Glomerular visceral epithelial cell (primary cell): Measurements from ENCODE around the gene NDUFS4.
"Not testable (repeated sequence)": the region's sequence is repeated elsewhere in the genome, so short reads cannot be mapped to it uniquely, and the experiment has no call there.

Experiments
- DNase-seq: peaks from one replicate; pipeline ENCODE4 v3.0.0-alpha.2; 2016; ENCODE audit errors: extremely low spot score

NDUFS4 gene

DNA sequence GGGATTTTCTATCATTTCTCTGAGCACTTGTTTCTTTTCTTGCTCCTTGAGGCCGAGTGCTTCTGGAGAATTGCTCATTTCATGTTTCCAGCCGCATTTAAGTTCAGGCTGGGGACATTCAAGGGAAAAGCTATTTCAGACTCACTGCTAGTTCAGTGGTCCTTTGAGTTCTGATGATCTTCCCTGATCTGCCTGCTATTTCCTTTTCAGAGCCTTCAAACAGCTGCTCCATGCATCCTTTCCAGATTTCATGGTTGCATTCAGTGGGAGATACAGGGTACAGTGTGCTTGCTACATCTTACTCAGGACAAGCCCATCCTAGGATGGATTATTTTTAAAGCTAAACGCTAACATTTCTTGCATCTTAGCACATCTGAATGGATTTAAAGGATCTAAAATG is 14.7 kb downstream of the NDUFS4 start:
- no peak for DNase-seq

DNA sequence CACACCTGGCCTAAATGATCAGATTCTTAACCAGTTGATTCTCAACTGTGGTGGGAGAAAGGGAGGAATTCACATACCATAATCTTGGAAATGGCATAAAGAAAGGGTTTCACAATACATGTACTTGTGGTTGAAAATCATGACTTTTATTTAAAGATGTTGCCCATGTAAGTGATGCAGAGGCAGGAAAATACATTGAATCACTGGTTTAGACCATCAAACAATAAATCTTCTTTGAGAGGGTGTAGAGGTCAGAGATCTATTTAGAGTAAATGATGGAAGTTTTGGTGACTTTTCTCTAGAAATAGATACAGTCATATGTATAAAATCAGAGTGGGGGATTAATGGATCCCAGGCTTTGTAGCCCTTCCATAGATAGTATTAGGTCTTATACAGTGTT is 15.4 kb downstream of the NDUFS4 start:
- DNase-seq = no peak

DNA sequence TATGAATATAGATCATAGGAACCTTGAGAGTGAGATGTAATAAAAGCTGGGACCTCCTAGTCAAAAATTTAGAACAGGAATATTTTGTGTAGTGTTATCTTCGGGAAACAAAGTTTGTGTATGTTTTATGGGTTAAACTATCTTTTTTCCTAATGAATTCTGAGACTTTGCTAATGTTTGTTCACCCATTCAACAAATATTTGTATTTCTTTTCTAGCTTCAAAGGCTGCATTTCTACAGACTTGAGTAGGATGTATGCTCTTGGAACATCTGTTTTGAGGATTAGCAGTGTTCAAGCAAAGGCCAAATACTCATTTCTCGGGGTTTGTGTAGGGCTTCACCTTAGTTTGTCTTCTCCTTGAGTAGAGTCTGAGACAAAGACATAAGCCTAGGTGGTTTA is 16.2 kb downstream of the NDUFS4 start:
- DNase-seq = no peak

DNA sequence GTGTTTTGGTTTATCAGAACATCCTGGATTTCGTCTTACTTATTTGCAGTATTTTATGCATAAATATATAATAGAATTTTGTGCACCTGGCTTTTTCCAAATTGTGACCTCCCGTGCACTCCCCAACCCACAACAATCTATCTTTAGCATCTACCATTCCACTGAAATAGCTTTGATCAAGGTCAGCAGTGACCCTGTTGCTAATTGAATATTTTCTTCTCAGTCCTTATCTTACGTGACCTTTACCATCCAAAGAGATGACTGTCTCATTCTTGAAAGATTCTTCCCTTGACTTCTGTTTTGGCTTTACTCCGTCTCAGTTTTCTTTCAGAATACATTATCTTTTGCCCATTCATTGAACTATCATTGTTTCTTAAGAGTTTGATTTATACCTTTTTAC is 18.4 kb downstream of the NDUFS4 start:
- DNase-seq = no peak

DNA sequence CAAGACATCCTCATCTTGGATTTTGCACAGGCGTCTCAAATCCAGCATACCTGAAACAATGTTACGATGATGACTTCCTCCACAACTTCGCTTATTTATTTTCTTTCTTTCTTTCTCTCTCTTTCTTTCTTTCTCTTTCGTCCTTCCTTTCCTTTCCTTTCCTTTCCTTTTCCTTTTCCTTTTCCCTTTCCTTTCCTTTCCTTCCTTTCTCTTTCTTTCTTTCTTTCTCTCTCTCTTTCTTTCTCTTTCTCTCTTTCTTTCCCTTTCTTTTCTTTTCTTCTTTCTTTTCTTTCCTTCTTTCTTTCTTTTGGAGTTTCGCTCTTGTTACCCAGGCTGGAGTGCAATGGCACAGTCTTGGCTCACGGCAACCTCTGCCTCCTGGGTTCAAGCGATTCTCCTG is 20.1 kb downstream of the NDUFS4 start:
- DNase-seq = no peak

DNA sequence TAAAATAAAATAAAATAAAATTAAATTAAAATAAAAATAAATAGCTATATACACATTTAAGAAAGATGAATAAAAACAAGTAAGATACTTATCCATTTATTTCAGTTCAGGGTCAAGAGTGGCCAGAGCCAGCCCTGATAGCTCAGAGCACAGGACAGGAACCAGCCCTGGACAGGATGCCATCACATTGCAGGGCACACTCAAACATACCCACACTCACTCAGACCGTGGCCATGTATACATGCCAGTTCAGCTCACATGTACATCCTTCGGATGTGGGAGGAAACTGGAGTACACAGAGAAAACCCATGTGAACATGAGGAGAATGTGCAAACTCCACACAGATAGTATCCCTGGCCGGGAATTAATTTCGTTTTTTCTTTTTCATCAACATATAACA is 21.8 kb downstream of the NDUFS4 start:
- no peak for DNase-seq

DNA sequence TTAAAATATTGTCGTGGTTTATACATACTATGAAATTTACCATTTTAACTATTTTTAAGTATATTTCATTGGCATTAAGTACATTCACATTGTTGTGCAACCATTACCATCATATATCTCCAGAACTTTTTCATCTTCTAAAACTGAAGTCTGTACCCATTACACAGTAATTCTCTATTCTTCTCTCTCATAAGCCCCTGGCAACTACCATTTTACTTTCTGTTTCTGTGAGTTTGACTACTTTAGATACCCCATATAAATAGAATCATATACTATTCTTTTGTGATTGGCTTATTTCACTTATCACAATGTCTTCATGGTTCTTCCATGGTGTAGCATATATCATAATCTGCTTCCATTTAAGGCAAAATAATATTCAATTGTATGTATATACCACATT is 30.3 kb downstream of the NDUFS4 start:
- DNase-seq = no peak

DNA sequence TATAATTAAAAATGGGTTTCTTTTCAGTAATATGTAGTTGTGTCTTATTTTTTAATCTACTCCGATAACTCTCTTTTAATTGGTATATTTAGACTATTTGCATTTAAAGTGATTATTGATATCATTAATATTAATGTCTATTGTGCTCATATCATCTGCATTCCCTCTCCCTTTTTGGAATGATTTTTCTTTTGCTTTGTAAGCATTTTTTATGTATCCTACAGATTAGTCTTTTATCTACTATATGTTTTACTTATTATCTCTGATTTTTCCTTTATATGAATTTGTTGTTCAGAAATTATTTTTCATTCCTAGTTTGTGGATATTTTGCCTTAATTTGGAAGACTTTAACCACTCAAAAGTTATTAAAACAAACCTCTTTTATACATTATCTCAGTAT is 34.0 kb downstream of the NDUFS4 start:
- DNase-seq = no peak

DNA sequence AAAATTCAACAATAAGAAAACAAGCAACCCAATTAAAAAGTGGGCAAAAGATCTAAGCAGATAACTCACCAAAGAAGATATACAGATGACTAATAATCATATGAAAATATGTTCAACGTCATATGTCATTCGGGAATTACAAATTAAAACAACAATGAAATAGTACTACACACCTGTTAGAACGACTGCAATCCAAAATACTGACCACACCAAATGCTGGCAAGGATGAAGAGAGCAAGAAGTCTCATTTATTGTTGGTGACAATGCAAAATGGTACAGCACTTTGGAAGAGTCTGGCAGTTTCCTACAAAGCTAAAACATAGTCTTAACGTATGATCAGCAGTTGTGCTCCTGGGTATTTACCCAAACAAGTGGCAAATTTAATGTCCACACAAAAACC is 37.5 kb downstream of the NDUFS4 start:
- DNase-seq = no peak

DNA sequence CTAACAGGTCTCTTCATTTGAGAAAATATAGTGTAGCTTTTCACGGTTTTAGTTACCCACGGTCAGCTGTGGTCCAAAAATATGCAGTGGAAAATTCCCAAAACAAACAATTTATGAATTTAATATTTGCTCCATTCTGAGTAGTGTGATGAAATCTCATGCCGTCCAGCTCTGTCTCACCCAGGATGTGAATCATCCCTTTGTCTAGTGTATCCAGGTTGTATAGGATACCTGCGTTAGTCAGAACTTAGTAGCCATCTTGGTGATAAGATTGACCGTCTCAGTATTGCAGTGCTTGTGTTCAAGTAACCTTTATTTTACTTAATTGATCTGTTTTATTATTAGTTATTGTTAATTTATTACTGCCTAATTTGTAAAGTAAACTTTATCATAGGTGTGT is 41.1 kb downstream of the NDUFS4 start:
- DNase-seq = peak; percentile 55

DNA sequence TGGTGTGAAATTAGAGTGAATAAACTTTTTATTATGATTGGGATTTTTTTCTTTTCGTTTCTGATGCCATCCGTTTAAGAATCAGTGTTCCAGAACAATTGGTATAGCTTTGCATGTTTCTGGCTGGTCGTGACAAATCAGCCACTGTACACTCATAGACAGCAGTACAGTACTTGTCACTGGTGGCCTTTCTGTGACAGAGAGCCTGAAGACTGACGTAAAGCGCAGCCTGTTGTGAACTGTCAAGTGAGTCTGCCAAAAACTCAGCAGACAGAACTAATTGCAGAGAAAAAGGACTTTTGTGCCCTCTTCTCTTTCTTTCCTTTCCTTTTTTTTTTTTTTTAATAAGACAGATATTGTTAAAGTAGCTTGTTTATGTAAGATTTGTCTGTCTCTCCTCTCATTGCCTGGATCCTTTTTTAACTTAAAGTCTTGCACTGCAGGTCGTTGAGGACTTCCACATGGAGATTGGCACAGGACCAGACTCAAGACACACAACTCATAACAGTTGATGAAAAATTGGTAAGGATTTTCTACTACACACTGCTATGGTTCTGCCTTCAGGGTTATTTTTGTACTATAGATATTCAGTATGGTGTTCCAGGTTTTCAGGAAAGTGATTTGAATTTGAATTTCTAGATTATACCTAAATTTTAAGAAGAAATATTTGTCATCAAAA is 42.7 kb downstream of the NDUFS4 start:
- DNase-seq = no peak

DNA sequence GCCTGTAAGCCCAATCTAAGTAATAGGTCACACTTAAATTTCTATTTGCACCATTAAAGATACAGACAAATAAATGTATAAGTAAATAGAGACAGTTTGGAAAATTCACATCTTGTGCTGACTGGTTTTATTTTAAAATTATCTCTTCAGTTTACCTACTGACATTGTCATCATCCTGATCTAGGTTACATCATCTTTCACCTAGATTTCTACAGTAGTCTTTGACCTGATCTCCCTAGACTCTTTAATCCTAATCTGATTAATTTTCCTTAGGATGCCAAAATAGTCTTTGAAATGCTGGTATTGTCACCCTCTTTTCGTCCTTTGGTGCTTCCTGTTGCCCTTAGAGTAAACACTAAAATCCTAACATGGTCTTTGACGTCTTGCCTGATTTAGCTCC is 43.9 kb downstream of the NDUFS4 start:
- DNase-seq = no peak

DNA sequence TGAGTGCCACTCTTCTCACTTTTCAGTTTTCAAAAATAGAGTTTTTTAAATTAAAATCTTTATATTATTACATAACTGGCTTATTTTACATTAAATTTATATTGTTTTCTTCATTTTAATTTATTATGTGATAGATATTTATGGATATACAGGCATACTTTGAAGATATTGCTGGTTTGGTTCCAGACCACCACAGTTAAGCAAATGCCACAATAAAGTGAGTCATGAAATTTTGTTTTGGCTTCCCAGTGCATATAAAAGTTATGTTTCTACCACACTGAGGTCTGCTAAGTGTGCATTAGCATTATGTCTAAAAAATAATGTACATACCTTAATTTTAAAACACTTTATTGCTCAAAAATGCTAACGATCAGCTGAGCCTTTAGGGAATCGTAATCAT is 47.4 kb downstream of the NDUFS4 start:
- no peak for DNase-seq

DNA sequence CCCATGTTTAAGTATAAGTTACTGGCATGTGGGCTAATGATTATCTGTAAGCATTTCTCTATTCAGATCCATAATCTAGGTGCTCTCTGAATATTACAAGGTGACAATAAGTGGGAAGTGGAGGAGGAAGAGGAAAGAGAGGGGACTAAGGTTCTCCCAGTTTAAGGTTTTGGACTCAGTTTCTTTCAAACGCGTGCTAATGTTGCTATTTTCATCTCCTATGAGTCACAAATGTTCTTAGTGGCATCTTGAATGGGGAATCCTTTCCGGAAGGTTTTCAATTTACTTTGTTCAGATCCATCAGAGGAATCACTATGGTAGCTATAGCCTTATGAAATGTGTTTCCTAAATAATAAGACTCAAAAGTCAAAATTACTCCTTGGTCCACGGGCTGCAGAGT is 48.5 kb downstream of the NDUFS4 start:
- not testable (repeated sequence) for DNase-seq

DNA sequence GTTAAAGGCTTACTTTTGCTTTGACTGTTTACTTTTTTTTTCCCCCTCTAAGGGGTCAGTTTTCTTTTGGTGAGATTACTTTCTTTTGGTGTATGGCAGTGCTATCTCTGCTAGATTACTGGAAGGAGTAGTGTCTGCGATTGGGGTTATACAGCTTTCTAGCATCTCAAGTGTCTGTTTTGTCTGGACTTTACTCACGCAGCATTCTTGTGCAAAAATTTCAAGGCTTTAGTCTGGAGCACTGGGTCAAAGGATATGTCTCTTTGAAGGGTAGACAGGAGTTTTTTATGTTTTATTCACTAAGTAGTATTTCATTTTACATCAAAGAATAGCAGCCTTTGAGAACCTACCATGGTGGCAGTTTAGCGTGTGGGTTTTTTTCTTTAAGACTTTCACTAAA is 52.6 kb downstream of the NDUFS4 start:
- DNase-seq = no peak

DNA sequence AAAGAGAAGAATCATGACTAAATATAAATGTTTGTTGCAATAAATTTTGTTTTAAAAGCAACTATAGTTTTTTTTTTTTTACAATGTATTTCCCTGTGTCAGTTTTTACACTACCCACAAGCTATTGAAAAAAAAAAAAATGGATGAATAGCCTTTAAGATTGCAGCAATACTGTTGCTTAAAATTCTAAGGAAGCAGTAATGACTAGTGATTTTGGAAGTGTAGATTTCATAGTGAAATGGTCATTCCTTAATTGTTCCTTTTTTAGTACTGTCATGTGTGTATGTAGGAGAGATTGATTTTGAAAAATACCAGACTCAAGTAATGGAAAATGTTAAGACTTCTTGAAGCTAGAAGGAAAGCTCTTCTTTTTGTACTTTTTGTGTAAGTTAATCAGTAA is 53.1 kb downstream of the NDUFS4 start:
- DNase-seq = no peak

DNA sequence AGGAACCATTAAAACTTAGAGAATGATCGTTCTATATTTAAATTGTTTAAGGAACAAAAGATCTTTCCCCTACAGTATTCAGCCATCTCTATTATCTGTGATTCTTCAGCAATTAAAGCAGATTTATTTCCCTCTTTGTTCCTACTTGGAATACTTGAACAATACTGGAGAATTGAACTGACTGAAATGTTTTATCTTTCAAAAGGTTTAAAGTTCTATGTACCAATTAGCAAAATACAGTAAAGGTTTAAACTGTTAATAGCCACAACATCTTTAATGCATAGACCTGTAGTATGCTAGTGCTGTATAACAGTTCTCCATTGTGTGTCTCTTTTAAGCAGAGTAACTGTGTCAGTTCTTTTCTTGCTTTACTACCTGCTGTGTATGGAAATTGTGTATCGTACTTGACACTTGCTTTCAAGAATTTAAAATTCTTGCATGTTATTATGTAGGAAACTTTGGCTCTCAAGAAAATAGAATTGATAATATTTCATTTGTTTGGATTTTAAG is 54.0 kb downstream of the NDUFS4 start:
- DNase-seq = no peak

DNA sequence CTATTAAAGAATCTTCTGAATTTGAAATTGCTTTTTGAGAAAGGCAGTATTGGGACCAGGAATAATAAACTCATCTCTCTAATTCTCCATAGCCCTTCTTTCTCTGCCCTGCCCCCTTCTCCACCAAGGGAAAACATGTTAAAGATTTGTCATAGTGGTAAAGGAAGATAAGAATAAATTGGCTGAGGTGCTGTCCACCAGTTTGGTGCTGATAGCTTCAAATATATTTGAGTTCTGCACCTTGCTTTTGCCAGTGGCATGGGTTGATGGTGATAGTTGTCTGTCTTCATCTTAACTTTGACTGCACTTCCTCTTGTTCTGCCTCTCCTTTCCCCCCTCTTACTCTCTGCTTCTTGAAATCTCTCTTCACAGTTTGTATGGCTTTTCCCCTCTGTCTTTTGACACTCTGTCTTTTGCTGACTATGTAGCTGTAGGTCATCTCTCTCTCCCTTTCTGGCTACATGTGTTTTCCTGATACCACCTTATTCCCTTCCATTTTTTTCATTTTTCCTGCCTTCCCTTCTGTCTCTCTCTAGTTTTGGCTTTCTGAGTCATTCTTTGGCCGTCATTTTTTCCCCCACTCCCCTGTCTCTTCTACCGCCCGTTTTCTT is 56.6 kb downstream of the NDUFS4 start:
- DNase-seq = no peak

DNA sequence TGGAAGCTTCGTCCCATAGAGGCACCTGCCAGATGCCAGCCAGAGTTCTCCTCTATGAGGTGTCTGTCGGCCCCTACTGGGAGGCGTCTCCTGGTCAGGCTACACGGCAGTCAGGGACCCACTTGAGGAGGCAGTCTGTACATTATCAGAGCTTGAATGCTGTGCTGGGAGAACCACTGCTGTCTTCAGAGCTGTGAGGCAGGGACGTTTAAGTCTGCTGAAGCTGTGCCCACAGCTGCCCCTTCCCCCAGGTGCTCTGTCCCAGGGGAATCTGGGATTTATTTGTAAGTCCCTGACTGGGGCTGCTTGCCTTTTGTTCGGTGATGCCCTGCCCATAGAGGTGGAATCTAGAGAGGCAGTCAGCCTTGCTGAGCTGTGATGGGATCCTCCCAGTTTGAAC is 70.8 kb downstream of the NDUFS4 start:
- DNase-seq = no peak

DNA sequence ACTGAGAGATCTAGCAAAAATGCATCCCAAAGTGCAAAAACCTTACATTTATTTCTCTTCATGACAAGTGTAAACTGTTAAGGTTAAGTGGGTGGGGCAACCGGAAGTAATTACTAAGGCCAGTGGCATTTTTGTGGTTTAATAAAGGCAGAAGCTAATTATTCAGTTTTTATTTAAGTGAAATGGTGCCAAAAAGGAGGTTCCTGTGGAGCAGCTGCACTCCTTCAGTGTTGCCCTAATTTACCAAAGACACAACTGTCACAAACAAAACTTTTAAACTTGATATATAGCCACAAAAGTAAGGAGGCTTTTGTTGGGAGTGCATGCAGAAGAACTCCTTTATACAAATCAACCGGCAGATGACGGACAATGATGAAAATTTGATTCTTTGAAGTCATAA is 81.6 kb downstream of the NDUFS4 start:
- no peak for DNase-seq

DNA sequence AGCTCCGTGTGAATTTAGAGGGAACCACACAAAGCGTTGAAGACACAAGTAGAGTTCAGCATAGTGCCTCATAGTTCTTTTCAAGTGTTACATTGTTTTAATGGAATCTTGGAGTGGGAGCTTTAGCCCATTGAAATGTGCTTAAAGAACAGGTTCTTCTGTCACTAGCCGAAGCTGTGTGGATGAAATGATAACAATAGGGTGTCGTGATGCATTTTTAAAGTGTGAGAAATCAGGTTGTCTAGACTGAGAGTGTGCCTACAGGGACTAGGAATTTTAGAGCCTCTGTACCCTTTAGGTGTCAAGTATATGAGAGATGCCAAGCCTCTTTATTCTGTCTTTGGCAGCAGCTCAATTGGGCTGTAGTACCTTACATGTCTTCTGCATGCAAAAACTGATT is 83.0 kb downstream of the NDUFS4 start:
- DNase-seq = no peak

DNA sequence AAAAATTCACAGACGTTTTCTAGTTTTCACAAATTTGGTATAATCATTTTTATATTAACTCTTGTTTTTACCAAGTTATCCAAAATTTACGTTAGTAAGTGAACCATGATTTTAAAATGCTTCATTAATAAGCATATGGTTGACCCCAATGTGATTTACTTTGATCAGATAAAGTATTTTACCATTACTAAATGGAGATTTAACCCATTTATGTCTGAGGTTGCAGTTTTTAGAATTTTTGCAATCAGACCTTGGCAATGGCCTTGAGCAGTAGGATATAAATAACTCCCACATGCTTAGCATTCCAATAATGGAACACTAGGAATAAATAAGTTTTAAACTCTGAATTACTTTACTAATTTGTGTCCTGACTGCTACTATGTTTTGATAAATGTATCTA is 84.6 kb downstream of the NDUFS4 start:
- DNase-seq = no peak

DNA sequence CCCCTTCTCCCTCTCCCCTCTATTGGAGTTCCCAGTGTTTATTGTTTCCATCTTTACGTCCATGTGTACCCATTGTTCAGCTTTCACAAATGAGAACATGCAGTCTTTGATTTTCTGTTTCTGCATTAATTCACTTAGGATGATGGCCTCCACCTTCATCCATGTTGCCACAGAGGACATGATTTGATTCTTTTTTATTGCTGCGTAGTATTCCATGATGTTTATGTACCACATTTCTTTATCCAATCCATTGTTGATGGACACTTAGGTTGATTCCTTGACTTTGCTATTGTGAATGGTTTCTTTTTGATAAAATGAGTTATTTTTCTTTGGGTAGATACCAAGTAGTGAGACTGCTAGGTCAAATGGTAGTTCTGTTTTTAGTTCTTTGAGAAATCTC is 88.9 kb downstream of the NDUFS4 start:
- DNase-seq = no peak

DNA sequence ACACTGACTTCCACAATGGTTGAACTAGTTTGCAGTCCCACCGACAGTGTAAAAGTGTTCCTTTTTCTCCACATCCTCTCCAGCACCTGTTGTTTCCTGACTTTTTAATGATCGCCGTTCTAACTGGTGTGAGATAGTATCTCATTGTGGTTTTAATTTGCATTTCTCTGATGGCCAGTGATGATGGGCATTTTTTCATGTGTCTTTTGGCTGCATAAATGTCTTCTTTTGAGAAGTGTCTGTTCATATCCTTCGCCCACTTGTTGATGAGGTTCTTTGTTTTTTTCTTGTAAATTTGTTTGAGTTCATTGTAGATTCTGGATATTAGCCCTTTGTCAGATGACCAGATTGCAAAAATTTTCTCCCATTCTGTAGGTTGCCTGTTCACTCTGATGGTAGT is 100.1 kb downstream of the NDUFS4 start:
- DNase-seq = not testable (repeated sequence)
